Hematopoietic multipotent progenitor cell treated with erythropoietin and hydrocortisone succinate and interleukin-3 and kit ligand, for 8 days (in vitro differentiated cells): ENCODE measurements around the gene JUP.

Experiments
- DNase-seq: peaks from one replicate; pipeline ENCODE4 v3.0.0-alpha.2; 2015

JUP gene

GRCh38 chr17:41717408-41718286 lies 68.9 kb downstream of the JUP start:
- no peak for DNase-seq

- DNase-seq = no peak
Observed at GRCh38 chr17:41711669-41712400, 74.7 kb downstream of the JUP start, which contains the start of gene GAST. GAST (plus strand) TSS chr17:41712331; CDS start chr17:41715437, 3,106 bp downstream.

- DNase-seq = no peak
Observed at GRCh38 chr17:41710472-41711090, 75.9 kb downstream of the JUP start.

GRCh38 chr17:41707803-41708669 lies 78.5 kb downstream of the JUP start:
- DNase-seq = no peak

- no peak for DNase-seq
Observed at GRCh38 chr17:41705271-41705991, 81.1 kb downstream of the JUP start.
